Activated CD4-positive, alpha-beta memory T cell treated with anti-CD3 and anti-CD28 coated beads, Interleukin-2, amount 10 ng/mL, durations not matched to agents 7 days and 5 days (primary cell): Measurements from ENCODE around the gene PRRT3. TPM values are rescaled to one million over a fixed set of nuclear protein-coding genes. Genes with fewer than 3 reads are reported as not detected.

Experiments used
- CTCF ChIA-PET: fragments of 350-600 bp; sonication (Branson Sonifier 250); formaldehyde crosslinking; loops from one replicate; lab custom pipeline; 2021; ENCODE audit warnings: antibody characterized with exemption, inconsistent platforms; lab: Charles Lee
- POLR2A ChIA-PET: fragments of 350-600 bp; sonication (Branson Sonifier 250); formaldehyde crosslinking; loops from one replicate; lab custom pipeline; 2021; ENCODE audit warnings: antibody characterized with exemption; lab: Charles Lee
- DNase-seq: peaks from one replicate; pipeline ENCODE4 v3.0.0-alpha.2; 2020
- H3K27ac Mint-ChIP-seq: one replicate; pipeline ENCODE4 v1.8.0; 2021; ENCODE audit warnings: mild to moderate bottlenecking, mixed read lengths
- H3K27me3 Mint-ChIP-seq: one replicate; pipeline ENCODE4 v1.8.0; 2021; ENCODE audit warnings: mixed read lengths
- H3K36me3 Mint-ChIP-seq: one replicate; pipeline ENCODE4 v1.8.0; 2021; ENCODE audit warnings: low read depth, mixed read lengths
- H3K4me1 Mint-ChIP-seq: one replicate; pipeline ENCODE4 v1.8.0; 2021; ENCODE audit warnings: mixed read lengths
- H3K4me3 Mint-ChIP-seq: one replicate; pipeline ENCODE4 v1.8.0; 2021; ENCODE audit warnings: mild to moderate bottlenecking, mixed read lengths
- H3K9me3 Mint-ChIP-seq: one replicate; pipeline ENCODE4 v1.8.0; 2021; ENCODE audit warnings: mixed read lengths
- total RNA-seq, 2 experiments: library from RNA; stranded (reverse); gene quantifications; one replicate each; pipeline ENCODE4 v1.2.3, GENCODE V29; 2021

Gene PRRT3
- total RNA-seq, 2 experiments from 2014 or later: 5.4 to 6.1 TPM

- Mint-ChIP-seq H3K4me3 (no peak overlapping the region), H3K9me3 (no peaks in the 10 kb centered on the region), H3K36me3 (peaks cover 47% of the 10 kb centered on the region), H3K4me1 (no peaks in the 10 kb centered on the region), H3K27me3 (no peaks in the 10 kb centered on the region), H3K27ac (no peak overlapping the region)
- CTCF ChIA-PET: interaction anchor here (0.7 to 1.3 kb wide), 3 partner anchors 8 to 63 kb away, joined by 3 to 5 read pairs (median 3); no protein-coding TSS in a partner anchor
- DNase-seq: no peak
- POLR2A ChIA-PET: interaction anchor here (1.1 to 1.2 kb wide), 2 partner anchors 11 to 18 kb away, joined by 3 read pairs; no protein-coding TSS in a partner anchor
These were observed 13.1 kb upstream of the PRRT3 start for GRCh38 chr3:9965200-9965875.

GRCh38 chr3:9957214-9957613 lies 5.0 kb upstream of the PRRT3 start:
- no peaks in the 10 kb centered on the region for H3K27me3 Mint-ChIP-seq
- H3K36me3 Mint-ChIP-seq: no peaks in the 10 kb centered on the region
- peaks cover 5% of the 10 kb centered on the region for H3K4me1 Mint-ChIP-seq
- DNase-seq: no peak
- H3K4me3 Mint-ChIP-seq: no peak overlapping the region
- H3K27ac Mint-ChIP-seq: no peak overlapping the region
- ChIA-PET POLR2A (no interaction called here), CTCF (no interaction called here)
- no peaks in the 10 kb centered on the region for H3K9me3 Mint-ChIP-seq

GRCh38 chr3:9955611-9956352 lies 3.6 kb upstream of the PRRT3 start:
- peaks cover 16% of the 10 kb centered on the region for H3K4me1 Mint-ChIP-seq
- no peak for DNase-seq
- ChIA-PET CTCF (interaction anchor here (1.1 to 1.3 kb wide), 2 partner anchors 9 to 23 kb away, joined by 3 to 6 read pairs; no protein-coding TSS in a partner anchor), POLR2A (interaction anchor here (0.8 to 1.1 kb wide), 2 partner anchors 9 to 96 kb away, joined by 3 to 4 read pairs; no protein-coding TSS in a partner anchor)
- no peaks in the 10 kb centered on the region for H3K27me3 Mint-ChIP-seq
- H3K4me3 Mint-ChIP-seq: no peak overlapping the region
- no peak overlapping the region for H3K27ac Mint-ChIP-seq
- H3K36me3 Mint-ChIP-seq: no peaks in the 10 kb centered on the region
- H3K9me3 Mint-ChIP-seq: no peaks in the 10 kb centered on the region

GRCh38 chr3:9955067-9955502 lies 2.9 kb upstream of the PRRT3 start:
- POLR2A ChIA-PET: interaction anchor here (0.8 to 1.5 kb wide), 3 partner anchors 9 to 97 kb away, joined by 3 to 4 read pairs (median 4); no protein-coding TSS in a partner anchor
- Mint-ChIP-seq H3K4me1 (peaks cover 21% of the 10 kb centered on the region), H3K4me3 (no peak overlapping the region), H3K36me3 (no peaks in the 10 kb centered on the region), H3K9me3 (no peaks in the 10 kb centered on the region), H3K27me3 (no peaks in the 10 kb centered on the region), H3K27ac (no peak overlapping the region)
- CTCF ChIA-PET: interaction anchor here (1.3 kb wide), 1 partner anchor 9 kb away, joined by 6 read pairs; no protein-coding TSS in a partner anchor
- no peak for DNase-seq

GRCh38 chr3:9951598-9951961 lies 628 bp downstream of the PRRT3 start:
- H3K9me3 Mint-ChIP-seq: no peaks in the 10 kb centered on the region
- H3K27me3 Mint-ChIP-seq: no peaks in the 10 kb centered on the region
- peaks cover 21% of the 10 kb centered on the region for H3K4me1 Mint-ChIP-seq
- ChIA-PET CTCF (interaction anchor here (1.0 to 4.7 kb wide), 5 partner anchors 13 to 124 kb away, joined by 3 to 34 read pairs (median 3); partner anchors contain the start of gene CRELD1), POLR2A (interaction anchor here (0.8 to 2.8 kb wide), 10 partner anchors 8 to 196 kb away, joined by 3 to 30 read pairs (median 4); partner anchors contain the start of genes CRELD1, EMC3, JAGN1 and RPUSD3)
- DNase-seq: no peak
- no peak overlapping the region for H3K27ac Mint-ChIP-seq
- peak overlapping the region; percentile 84 for H3K4me3 Mint-ChIP-seq
- no peaks in the 10 kb centered on the region for H3K36me3 Mint-ChIP-seq

GRCh38 chr3:9951126-9951525 lies 1.1 kb downstream of the PRRT3 start:
- Mint-ChIP-seq H3K27ac (peak overlapping the region; percentile 36), H3K36me3 (no peaks in the 10 kb centered on the region), H3K4me1 (peaks cover 23% of the 10 kb centered on the region), H3K9me3 (no peaks in the 10 kb centered on the region), H3K4me3 (peak overlapping the region; percentile 84), H3K27me3 (no peaks in the 10 kb centered on the region)
- ChIA-PET CTCF (interaction anchor here (1.0 to 4.7 kb wide), 4 partner anchors 13 to 60 kb away, joined by 3 to 34 read pairs (median 4); partner anchors contain the start of gene CRELD1), POLR2A (interaction anchor here (0.8 to 2.8 kb wide), 7 partner anchors 8 to 196 kb away, joined by 3 to 30 read pairs (median 4); partner anchors contain the start of genes CRELD1, EMC3 and JAGN1)
- DNase-seq: no peak

- CTCF ChIA-PET: interaction anchor here (0.9 to 4.7 kb wide), 4 partner anchors 11 to 100 kb away, joined by 4 to 34 read pairs (median 5); partner anchors contain the start of gene CRELD1
- POLR2A ChIA-PET: interaction anchor here (1.2 to 2.2 kb wide), 2 partner anchors 17 to 37 kb away, joined by 3 to 9 read pairs; partner anchors contain the start of gene EMC3
- DNase-seq: no peak
- peaks cover 26% of the 10 kb centered on the region for H3K4me1 Mint-ChIP-seq
- no peak overlapping the region for H3K4me3 Mint-ChIP-seq
- H3K9me3 Mint-ChIP-seq: no peaks in the 10 kb centered on the region
- no peaks in the 10 kb centered on the region for H3K36me3 Mint-ChIP-seq
- no peaks in the 10 kb centered on the region for H3K27me3 Mint-ChIP-seq
- no peak overlapping the region for H3K27ac Mint-ChIP-seq
These were observed 2.6 kb downstream of the PRRT3 start for GRCh38 chr3:9949626-9950025.

- Mint-ChIP-seq H3K4me1 (peaks cover 26% of the 10 kb centered on the region), H3K4me3 (no peak overlapping the region), H3K27ac (no peak overlapping the region), H3K9me3 (no peaks in the 10 kb centered on the region), H3K36me3 (no peaks in the 10 kb centered on the region), H3K27me3 (no peaks in the 10 kb centered on the region)
- CTCF ChIA-PET: interaction anchor here (0.9 to 4.7 kb wide), 3 partner anchors 16 to 100 kb away, joined by 4 to 34 read pairs (median 4); partner anchors contain the start of gene CRELD1
- POLR2A ChIA-PET: interaction anchor here (1.2 to 2.2 kb wide), 2 partner anchors 17 to 38 kb away, joined by 3 to 9 read pairs; partner anchors contain the start of gene EMC3
- no peak for DNase-seq
These were observed 3.1 kb downstream of the PRRT3 start for GRCh38 chr3:9949115-9949514.

GRCh38 chr3:9948586-9948985 lies 3.6 kb downstream of the PRRT3 start:
- no peak overlapping the region for H3K4me3 Mint-ChIP-seq
- peaks cover 26% of the 10 kb centered on the region for H3K4me1 Mint-ChIP-seq
- POLR2A ChIA-PET: interaction anchor here (1.2 to 2.2 kb wide), 2 partner anchors 16 to 38 kb away, joined by 3 to 9 read pairs; partner anchors contain the start of gene EMC3
- no peaks in the 10 kb centered on the region for H3K36me3 Mint-ChIP-seq
- H3K9me3 Mint-ChIP-seq: no peaks in the 10 kb centered on the region
- DNase-seq: no peak
- CTCF ChIA-PET: interaction anchor here (1.5 to 3.6 kb wide), 2 partner anchors 15 to 99 kb away, joined by 4 to 87 read pairs; partner anchors contain the start of gene CRELD1
- no peak overlapping the region for H3K27ac Mint-ChIP-seq
- no peaks in the 10 kb centered on the region for H3K27me3 Mint-ChIP-seq

GRCh38 chr3:9947025-9947995 lies 4.9 kb downstream of the PRRT3 start:
- H3K9me3 Mint-ChIP-seq: no peaks in the 10 kb centered on the region
- peaks cover 3% of the 10 kb centered on the region for H3K36me3 Mint-ChIP-seq
- no peaks in the 10 kb centered on the region for H3K27me3 Mint-ChIP-seq
- no peak for DNase-seq
- CTCF ChIA-PET: interaction anchor here (0.6 to 3.6 kb wide), 25 partner anchors 8 to 316 kb away, joined by 3 to 87 read pairs (median 6); partner anchors contain the start of genes ARPC4, CRELD1, EMC3 and FANCD2
- POLR2A ChIA-PET: interaction anchor here (0.7 to 5.9 kb wide), 10 partner anchors 8 to 373 kb away, joined by 3 to 57 read pairs (median 4); partner anchors contain the start of genes BRPF1, CRELD1, EMC3 and FANCD2
- H3K4me3 Mint-ChIP-seq: no peak overlapping the region
- H3K27ac Mint-ChIP-seq: no peak overlapping the region
- peaks cover 22% of the 10 kb centered on the region for H3K4me1 Mint-ChIP-seq
